A673 (cell line): ENCODE data around the gene IL17F.

Source experiments
- CTCF ChIP-seq: fragments of 300-800, 200-600 bp; sonication (generic); conservative IDR thresholded peaks from 2 replicates; pipeline ENCODE4 v1.5.1; 2017; ENCODE audit warnings: low read depth, mild to moderate bottlenecking, antibody characterized with exemption, low read length, moderate library complexity, mixed read lengths
- EZH2 ChIP-seq: fragments of 200-600 bp; sonication (generic); IDR thresholded peaks from 2 replicates; pipeline ENCODE4 v1.6.1; 2017; ENCODE audit warnings: borderline replicate concordance, low read depth, mild to moderate bottlenecking, mixed read lengths, antibody characterized with exemption, low read length; ENCODE audit not compliant: poor library complexity, severe bottlenecking

- TF ChIP-seq CTCF (peak; percentile 81), EZH2 (no peak)
These were observed 10.1 kb downstream of the IL17F start for GRCh38 chr6:52233975-52234823.
